HCT116 (cell line): ENCODE measurements around the gene ERBIN. TPM values are rescaled to one million over a fixed set of nuclear protein-coding genes. Genes with fewer than 3 reads are reported as not detected.
"Not testable (repeated sequence)": the region's sequence is repeated elsewhere in the genome, so short reads cannot be mapped to it uniquely, and the experiment has no call there.

Experiments
- ATAC-seq: fragments of 200-7000 bp; cut with Tn5 transposase; 2 replicates; pipeline ENCODE4 v1.9.1; 2020; ENCODE audit warnings: mild to moderate bottlenecking, moderate library complexity
- BruUV-seq: library from RNA; stranded (reverse); fragments of 400-500 nt; replicated peaks from 2 replicates; lab custom pipeline; 2021; lab: Mats Ljungman, UMichigan
- CTCF ChIA-PET: fragments of 300-600 bp; sonication (Branson Sonifier 250); formaldehyde crosslinking; loops from one replicate; lab custom pipeline; 2021; ENCODE audit warnings: antibody characterized with exemption; lab: Charles Lee
- POLR2A ChIA-PET: fragments of 300-600, 350-600 bp; sonication (Branson Sonifier 250); formaldehyde crosslinking; loops from one replicate; lab custom pipeline; 2021; ENCODE audit warnings: antibody characterized with exemption; lab: Charles Lee
- RAD21 ChIA-PET, 2 experiments: fragments of 300-600 bp; sonication (Branson Sonifier 250); formaldehyde crosslinking; loops; one replicate each; lab custom pipeline; 2023; ENCODE audit warnings: low total read pairs in 2 of 2; ENCODE audit not compliant: uncharacterized antibody in 2 of 2, unreplicated experiment in 2 of 2, low non-redundant PET in 1 of 2; lab: Charles Lee
- DNase-seq: peaks from one replicate; pipeline ENCODE4 v3.0.0-alpha.2; 2010; ENCODE audit warnings: low read depth, low spot score
- H2AFZ ChIP-seq: fragments of 200-600 bp; shearing (Covaris generic), sonication (generic); 2 replicates; pipeline ENCODE4 v1.6.1; 2017; ENCODE audit warnings: low read depth, mixed run types, mixed read lengths, antibody characterized with exemption, low read length; ENCODE audit not compliant: poor library complexity, severe bottlenecking
- H3K27ac ChIP-seq: 2 replicates; pipeline ENCODE4 v1.5.1; 2012; ENCODE audit warnings: low read depth, low read length
- H3K27me3 ChIP-seq: fragments of 200-600 bp; sonication (generic); 2 replicates; pipeline ENCODE4 v1.6.1; 2016; ENCODE audit warnings: mixed run types, low read length, mixed read lengths; ENCODE audit not compliant: insufficient read depth
- H3K36me3 ChIP-seq, 2 experiments: fragments of 200-500 bp in 1 of 2; fragments of 200-600 bp in 1 of 2; sonication (Bioruptor generic) in 1 of 2; sonication (generic) in 1 of 2; 2 replicates each; pipeline versions ENCODE4 v1.5.1 to v1.6.1; 2014 to 2016; ENCODE audit warnings: low read length in 2 of 2, inconsistent platforms in 1 of 2, mixed read lengths in 1 of 2, mixed run types in 1 of 2; ENCODE audit not compliant: insufficient read depth in 2 of 2, control insufficient read depth in 1 of 2
- H3K4me1 ChIP-seq, 2 experiments: fragments of 200-600 bp in 1 of 2; sonication (generic) in 1 of 2; 2 replicates each; pipeline versions ENCODE4 v1.5.1 to v1.6.1; 2012 to 2017; ENCODE audit warnings: low read length in 2 of 2, inconsistent platforms in 1 of 2, mild to moderate bottlenecking in 1 of 2, mixed read lengths in 1 of 2, mixed run types in 1 of 2, moderate library complexity in 1 of 2; ENCODE audit not compliant: insufficient read depth in 2 of 2, control insufficient read depth in 1 of 2
- H3K4me2 ChIP-seq: fragments of 200-600 bp; sonication (generic); 2 replicates; pipeline ENCODE4 v1.6.1; 2017; ENCODE audit warnings: mixed run types, low read length, mixed read lengths
- H3K4me3 ChIP-seq, 2 experiments: fragments of 200-600 bp in 1 of 2; sonication (generic) in 1 of 2; replicated peaks in 1 of 2; 2 replicates each; pipeline ENCODE4 v1.5.1; 2011 to 2016; ENCODE audit warnings: low read length in 2 of 2, control low read depth in 1 of 2, low read depth in 1 of 2, mild to moderate bottlenecking in 1 of 2, mixed read lengths in 1 of 2, mixed run types in 1 of 2
- H3K79me2 ChIP-seq: fragments of 200-600 bp; sonication (generic); 2 replicates; pipeline ENCODE4 v1.6.1; 2017; ENCODE audit warnings: mild to moderate bottlenecking, mixed run types, low read length, moderate library complexity, mixed read lengths; ENCODE audit not compliant: insufficient read depth
- H3K9ac ChIP-seq: fragments of 200-600 bp; sonication (generic); 2 replicates; pipeline ENCODE4 v1.6.1; 2016; ENCODE audit warnings: low read length, mixed read lengths
- H3K9me2 ChIP-seq: fragments of 200-600 bp; sonication (generic), shearing (Covaris generic); 2 replicates; pipeline ENCODE4 v1.6.1; 2017; ENCODE audit warnings: mixed run types, mild to moderate bottlenecking, moderate library complexity; ENCODE audit not compliant: insufficient read depth
- H3K9me3 ChIP-seq, 2 experiments: fragments of 200-500 bp in 1 of 2; fragments of 200-600 bp in 1 of 2; sonication (Bioruptor generic) in 1 of 2; sonication (generic) in 1 of 2; 2 replicates each; pipeline ENCODE4 v1.6.1; 2014 to 2017; ENCODE audit warnings: low read length in 2 of 2, mixed read lengths in 2 of 2, inconsistent platforms in 1 of 2, low read depth in 1 of 2, mild to moderate bottlenecking in 1 of 2, mixed run types in 1 of 2, moderate library complexity in 1 of 2; ENCODE audit not compliant: control insufficient read depth in 1 of 2, insufficient read depth in 1 of 2
- H4K20me1 ChIP-seq: fragments of 200-600 bp; sonication (generic), shearing (Covaris generic); 2 replicates; pipeline ENCODE4 v1.6.1; 2017; ENCODE audit warnings: mixed run types, mild to moderate bottlenecking, moderate library complexity; ENCODE audit not compliant: insufficient read depth
- ELF1 ChIP-seq: IDR thresholded peaks from 2 replicates; pipeline ENCODE4 v1.6.1; 2012; ENCODE audit warnings: low read depth, borderline replicate concordance
- FOSL1 ChIP-seq: IDR thresholded peaks from 2 replicates; pipeline ENCODE4 v1.6.1; 2012; ENCODE audit warnings: low read depth
- POLR2AphosphoS5 ChIP-seq: IDR thresholded peaks from 2 replicates; pipeline ENCODE4 v1.6.1; 2011; ENCODE audit warnings: mild to moderate bottlenecking, low read depth, low read length, moderate library complexity
- ZFX ChIP-seq: fragments of 450-650 bp; IDR thresholded peaks from 2 replicates; pipeline ENCODE4 v1.6.1; 2017
- intact Hi-C: fragments of 100-400 bp; cut with micrococcal nuclease; formaldehyde crosslinking; loops from 2 replicates; pipeline ENCODE4 v1.10.0; 2022
- total RNA-seq: library from RNA; stranded (reverse); gene quantifications from one replicate; pipeline ENCODE4 v1.2.1, GENCODE V29; 2021; ENCODE audit not compliant: unreplicated experiment

The ERBIN gene
- total RNA-seq, 1 experiment from 2014 or later: 57.4 TPM

DNA sequence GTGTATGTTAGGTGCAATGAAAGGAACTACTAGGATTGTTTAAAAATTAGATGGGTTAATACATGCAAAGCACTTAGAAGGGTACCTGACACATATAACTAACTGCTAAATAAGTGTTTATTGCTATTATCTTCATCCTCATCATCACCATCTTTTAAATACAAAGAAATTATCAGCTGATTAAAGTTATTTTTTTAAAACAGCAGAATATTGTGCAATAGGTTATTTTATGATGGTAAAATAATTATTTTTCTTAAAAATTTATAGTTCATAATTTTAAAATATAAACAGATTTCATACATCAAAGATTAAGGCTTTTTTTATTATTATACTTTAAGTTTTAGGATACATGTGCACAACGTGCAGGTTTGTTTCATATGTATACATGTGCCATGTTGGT lies 130.9 kb downstream of the ERBIN start:
- BruUV-seq: no TSS peak
- Histone ChIP-seq H3K36me3 (peaks cover 2 to 4% of the 10 kb centered on the region in 2 experiments; a peak in 1 of 4 replicates), H3K4me1 (no peaks in the 10 kb centered on the region), H3K79me2 (no peaks in the 10 kb centered on the region), H3K4me2 (no peak overlapping the region), H3K4me3 (no peak overlapping the region), H4K20me1 (no peaks in the 10 kb centered on the region), H3K9me3 (no peaks in the 10 kb centered on the region), H3K9me2 (no peaks in the 10 kb centered on the region), H3K27me3 (no peaks in the 10 kb centered on the region), H3K9ac (no peak overlapping the region), H2AFZ (no peak overlapping the region), H3K27ac (no peak overlapping the region)
- CTCF ChIA-PET: no interaction called here
- RAD21 ChIA-PET: no interaction called here
- intact Hi-C loops: no loop called here
- DNase-seq (no peak), ATAC-seq (no peak)
- POLR2A ChIA-PET: no interaction called here
- TF ChIP-seq POLR2AphosphoS5 (no peak), ZFX (no peak), ELF1 (no peak), FOSL1 (no peak)

DNA sequence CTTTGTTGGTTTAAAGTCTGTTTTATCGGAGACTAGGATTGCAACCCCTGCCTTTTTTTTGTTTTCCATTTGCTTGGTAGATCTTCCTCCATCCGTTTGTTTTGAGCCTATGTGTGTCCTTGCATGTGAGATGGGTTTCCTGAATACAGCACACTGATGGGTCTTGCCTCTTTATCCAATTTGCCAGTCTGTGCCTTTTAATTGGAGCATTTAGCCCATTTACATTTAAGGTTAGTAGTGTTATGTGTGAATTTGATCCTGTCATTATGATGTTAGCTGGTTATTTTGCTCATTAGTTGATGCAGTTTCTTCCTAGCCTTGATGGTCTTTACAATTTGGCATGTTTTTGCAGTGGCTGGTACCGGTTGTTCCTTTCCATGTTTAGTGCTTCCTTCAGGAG lies 134.9 kb downstream of the ERBIN start:
- H3K9ac ChIP-seq, H4K20me1 ChIP-seq, H3K4me1 ChIP-seq, H3K9me3 ChIP-seq, H3K36me3 ChIP-seq, DNase-seq, H3K27ac ChIP-seq, H3K27me3 ChIP-seq, H3K4me3 ChIP-seq, H2AFZ ChIP-seq, POLR2A ChIA-PET, intact Hi-C loops, ATAC-seq, BruUV-seq, RAD21 ChIA-PET, H3K4me2 ChIP-seq, CTCF ChIA-PET, H3K9me2 ChIP-seq: not testable (repeated sequence)
- peaks cover 19% of the 10 kb centered on the region; the same call in 1 of the 2 replicates for H3K79me2 ChIP-seq

DNA sequence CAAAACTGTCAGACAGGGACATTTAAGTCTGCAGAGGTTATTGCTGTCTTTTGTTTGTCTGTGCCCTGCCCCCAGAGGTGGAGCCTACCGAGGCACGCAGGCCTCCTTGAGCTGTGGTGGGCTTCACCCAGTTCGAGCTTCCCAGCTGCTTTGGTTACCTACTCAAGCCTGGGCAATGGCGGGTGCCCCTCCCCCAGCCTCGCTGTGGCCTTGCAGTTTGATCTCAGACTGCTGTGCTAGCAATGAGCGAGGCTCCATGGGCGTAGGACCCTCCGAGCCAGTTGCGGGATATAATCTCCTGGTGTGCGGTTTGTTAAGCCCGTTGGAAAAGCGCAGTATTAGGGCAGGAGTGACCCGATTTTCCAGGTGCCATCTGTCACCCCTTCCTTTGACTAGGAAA lies 136.7 kb downstream of the ERBIN start:
- H3K4me3 ChIP-seq, H2AFZ ChIP-seq, H3K4me2 ChIP-seq, H3K9ac ChIP-seq, H3K27me3 ChIP-seq, DNase-seq, POLR2A ChIA-PET, H3K4me1 ChIP-seq, H3K27ac ChIP-seq, intact Hi-C loops, CTCF ChIA-PET, RAD21 ChIA-PET, H3K9me2 ChIP-seq, ATAC-seq, H4K20me1 ChIP-seq, H3K9me3 ChIP-seq, BruUV-seq, H3K36me3 ChIP-seq: not testable (repeated sequence)
- H3K79me2 ChIP-seq: peaks cover 19% of the 10 kb centered on the region; the same call in 1 of the 2 replicates
